ENCODE data around the gene WDR93. TPM values are rescaled to one million over a fixed set of nuclear protein-coding genes. Genes with fewer than 3 reads are reported as not detected.

WDR93 gene
- total RNA-seq, 2 donors from 2014 or later, result not detected

DNA sequence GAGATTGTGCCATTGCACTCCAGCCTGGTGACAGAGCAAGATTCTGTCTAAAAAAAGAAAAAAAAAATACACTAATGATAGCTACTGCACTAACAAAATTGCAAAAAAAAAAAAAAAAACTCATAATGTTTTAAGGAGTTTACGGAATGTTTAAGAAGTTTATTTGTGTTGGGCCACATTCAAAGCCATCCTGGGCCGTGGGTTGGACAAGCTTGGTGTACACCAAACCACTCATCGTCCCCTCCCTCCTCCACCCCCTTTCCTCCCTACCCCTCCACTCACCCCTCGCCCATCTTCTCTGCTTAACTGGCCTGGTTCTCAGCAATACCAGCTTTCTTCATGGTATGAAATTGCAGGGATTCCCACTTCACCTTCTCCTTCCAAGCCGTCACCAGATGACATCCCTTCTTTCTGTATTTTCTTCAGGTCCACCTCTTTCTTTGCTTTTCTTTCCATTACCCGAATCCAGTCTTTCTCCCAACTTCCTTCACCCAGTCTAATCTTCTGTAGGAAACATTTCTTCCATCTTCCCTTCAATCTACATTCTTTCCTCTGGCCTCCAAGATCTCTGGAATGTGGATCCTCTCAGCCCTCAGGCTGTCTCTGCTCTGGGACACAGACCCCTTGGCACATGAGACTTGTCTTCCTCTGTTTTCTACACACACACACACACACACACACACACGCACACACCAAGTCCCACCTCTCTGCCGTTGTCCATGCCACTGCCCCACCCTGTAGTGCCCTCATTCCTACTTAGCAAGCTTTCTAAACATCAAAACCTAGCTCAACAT, 63.9 kb downstream of the WDR93 start:
- no peak overlapping the region for H3K27ac ChIP-seq
- H3K4me3 ChIP-seq, result no peak overlapping the region
- no peaks in the 10 kb centered on the region for H3K9me3 ChIP-seq
- ATAC-seq (ENCODE audit: insufficient number of reproducible peaks, low FRiP score, low read depth), result no peak
- no peaks in the 10 kb centered on the region for H3K27me3 ChIP-seq (replicated peaks; ENCODE audit: insufficient read depth)
- TF ChIP-seq, protein P1, sequence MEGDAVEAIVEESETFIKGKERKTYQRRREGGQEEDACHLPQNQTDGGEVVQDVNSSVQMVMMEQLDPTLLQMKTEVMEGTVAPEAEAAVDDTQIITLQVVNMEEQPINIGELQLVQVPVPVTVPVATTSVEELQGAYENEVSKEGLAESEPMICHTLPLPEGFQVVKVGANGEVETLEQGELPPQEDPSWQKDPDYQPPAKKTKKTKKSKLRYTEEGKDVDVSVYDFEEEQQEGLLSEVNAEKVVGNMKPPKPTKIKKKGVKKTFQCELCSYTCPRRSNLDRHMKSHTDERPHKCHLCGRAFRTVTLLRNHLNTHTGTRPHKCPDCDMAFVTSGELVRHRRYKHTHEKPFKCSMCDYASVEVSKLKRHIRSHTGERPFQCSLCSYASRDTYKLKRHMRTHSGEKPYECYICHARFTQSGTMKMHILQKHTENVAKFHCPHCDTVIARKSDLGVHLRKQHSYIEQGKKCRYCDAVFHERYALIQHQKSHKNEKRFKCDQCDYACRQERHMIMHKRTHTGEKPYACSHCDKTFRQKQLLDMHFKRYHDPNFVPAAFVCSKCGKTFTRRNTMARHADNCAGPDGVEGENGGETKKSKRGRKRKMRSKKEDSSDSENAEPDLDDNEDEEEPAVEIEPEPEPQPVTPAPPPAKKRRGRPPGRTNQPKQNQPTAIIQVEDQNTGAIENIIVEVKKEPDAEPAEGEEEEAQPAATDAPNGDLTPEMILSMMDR (IDR thresholded peaks at IDR 0.05), result no peak
- peaks cover 5 to 13% of the 10 kb centered on the region in 2 donors for H3K4me1 ChIP-seq (ENCODE audit: control insufficient read depth in 1 of 2, low read depth in 2 of 2)
- DNase-seq (ENCODE audit: low spot score), result no peak
- no peaks in the 10 kb centered on the region for H3K36me3 ChIP-seq

DNA sequence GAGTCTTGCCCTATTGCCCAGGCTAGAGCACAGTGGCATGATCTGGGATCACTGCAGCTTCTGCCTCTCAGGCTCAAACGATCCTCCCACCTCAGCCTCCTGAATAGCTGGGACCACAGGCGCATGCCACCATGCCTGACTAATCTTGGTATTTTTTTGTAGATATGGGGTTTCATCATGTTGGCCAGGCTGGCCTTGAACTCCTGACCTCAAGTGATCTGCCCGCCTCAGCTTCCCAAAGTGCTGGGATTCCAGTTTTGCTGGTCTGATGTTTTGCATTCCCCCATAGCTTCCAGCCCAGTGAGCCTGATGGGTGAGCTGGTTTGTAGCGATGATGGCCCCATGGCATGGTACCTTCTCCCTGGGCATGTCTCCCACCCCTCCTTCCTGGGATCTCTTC, 65.1 kb downstream of the WDR93 start:
- no peaks in the 10 kb centered on the region for H3K9me3 ChIP-seq
- ATAC-seq (ENCODE audit: insufficient number of reproducible peaks, low FRiP score, low read depth) (no peak), DNase-seq (ENCODE audit: low spot score) (no peak)
- H3K27me3 ChIP-seq (replicated peaks; ENCODE audit: insufficient read depth), result no peaks in the 10 kb centered on the region
- H3K4me3 ChIP-seq, result no peak overlapping the region
- H3K36me3 ChIP-seq, result no peaks in the 10 kb centered on the region
- H3K4me1 ChIP-seq (ENCODE audit: control insufficient read depth in 1 of 2, low read depth in 2 of 2), result peaks cover 0 to 4% of the 10 kb centered on the region in 2 donors
- TF ChIP-seq, protein P1 (IDR thresholded peaks at IDR 0.05), result no peak
- H3K27ac ChIP-seq, result no peak overlapping the region

DNA sequence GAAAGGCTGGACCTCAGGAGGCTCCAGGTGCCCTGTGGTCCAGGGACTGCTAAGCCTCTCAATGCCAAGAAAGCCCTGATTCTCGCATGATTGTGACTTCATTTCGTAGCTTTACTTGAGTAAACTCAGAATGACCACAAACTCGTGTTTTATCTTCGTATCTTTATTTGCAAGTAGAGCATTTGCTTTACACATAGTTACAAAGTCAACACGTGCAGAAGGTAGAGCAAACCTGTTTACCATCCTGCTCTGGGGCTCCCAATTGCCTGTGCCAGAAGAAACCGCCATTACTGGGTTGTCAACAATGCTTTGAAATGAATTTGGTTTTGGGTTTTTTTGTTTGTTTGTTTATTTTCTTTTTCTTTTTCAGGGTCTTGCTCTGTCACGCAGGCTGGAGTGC, 66.3 kb downstream of the WDR93 start:
- ATAC-seq (ENCODE audit: insufficient number of reproducible peaks, low FRiP score, low read depth) (no peak), DNase-seq (ENCODE audit: low spot score) (no peak)
- H3K27ac ChIP-seq, result no peak overlapping the region
- H3K9me3 ChIP-seq, result no peaks in the 10 kb centered on the region
- H3K27me3 ChIP-seq (replicated peaks; ENCODE audit: insufficient read depth), result no peaks in the 10 kb centered on the region
- TF ChIP-seq, protein P1 (IDR thresholded peaks at IDR 0.05), result no peak
- no peaks in the 10 kb centered on the region for H3K36me3 ChIP-seq
- H3K4me1 ChIP-seq (ENCODE audit: control insufficient read depth in 1 of 2, low read depth in 2 of 2), result no peaks in the 10 kb centered on the region
- no peak overlapping the region for H3K4me3 ChIP-seq

DNA sequence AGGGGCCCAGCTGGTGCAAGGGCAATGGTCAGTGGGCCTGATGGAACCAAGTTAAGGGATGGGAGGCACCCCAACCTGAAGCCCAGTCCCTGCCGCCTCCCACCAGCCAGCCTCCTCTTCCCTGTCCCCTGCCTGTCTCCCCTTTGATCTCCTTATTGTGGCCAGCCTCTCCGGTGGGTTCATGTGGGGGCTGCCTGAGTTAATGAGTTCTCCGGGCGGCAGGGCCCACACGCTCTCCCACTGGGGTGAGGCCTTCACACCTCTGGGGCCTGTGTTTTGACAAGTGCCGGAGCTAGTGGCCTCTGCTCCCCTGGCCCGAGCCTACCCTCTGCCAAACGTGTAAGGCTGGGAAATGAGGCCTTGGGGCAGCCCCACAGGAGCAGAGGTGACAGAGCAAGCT, 67.7 kb downstream of the WDR93 start:
- TF ChIP-seq, protein P1 (IDR thresholded peaks at IDR 0.05), result no peak
- H3K27ac ChIP-seq, result no peak overlapping the region

DNA sequence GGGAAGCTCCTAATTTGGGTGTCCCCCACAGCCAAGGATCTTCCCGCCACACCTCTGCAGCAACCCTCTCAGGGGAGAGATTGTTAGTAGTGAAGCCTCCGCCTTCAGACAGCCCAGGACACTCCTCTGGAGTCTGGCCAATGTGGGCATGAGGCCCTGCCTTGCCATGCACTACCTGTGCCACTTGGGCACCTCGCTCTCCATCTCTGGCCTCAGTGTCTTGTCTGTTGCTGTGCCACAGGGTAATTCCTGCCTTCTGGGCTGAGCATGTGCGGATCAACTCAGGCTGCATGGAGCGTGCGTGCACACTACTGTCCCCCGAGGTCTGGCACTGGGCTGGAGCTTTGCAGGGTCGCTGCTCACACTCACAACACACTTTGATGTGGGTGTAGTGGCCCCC, 68.4 kb downstream of the WDR93 start:
- Histone ChIP-seq H3K27ac (no peak overlapping the region), H3K4me3 (no peak overlapping the region), H3K4me1 (ENCODE audit: control insufficient read depth in 1 of 2, low read depth in 2 of 2) (no peaks in the 10 kb centered on the region), H3K36me3 (no peaks in the 10 kb centered on the region), H3K9me3 (no peaks in the 10 kb centered on the region), H3K27me3 (replicated peaks; ENCODE audit: insufficient read depth) (no peaks in the 10 kb centered on the region)
- ATAC-seq (ENCODE audit: insufficient number of reproducible peaks, low FRiP score, low read depth) (no peak), DNase-seq (ENCODE audit: low spot score) (no peak)
- TF ChIP-seq, protein P1 (IDR thresholded peaks at IDR 0.05), result no peak

More for the DNA sequence above, 67.7 kb downstream of the WDR93 start:
- no peaks in the 10 kb centered on the region for H3K4me1 ChIP-seq (ENCODE audit: control insufficient read depth in 1 of 2, low read depth in 2 of 2)
- no peak overlapping the region for H3K4me3 ChIP-seq
- no peak for DNase-seq (ENCODE audit: low spot score)
- no peaks in the 10 kb centered on the region for H3K36me3 ChIP-seq
- no peaks in the 10 kb centered on the region for H3K27me3 ChIP-seq (replicated peaks; ENCODE audit: insufficient read depth)
- no peaks in the 10 kb centered on the region for H3K9me3 ChIP-seq
- ATAC-seq (ENCODE audit: insufficient number of reproducible peaks, low FRiP score, low read depth), result no peak

Measured in thoracic aorta (tissue), 2 donors.